ENCODE measurements around the gene PPP1R36.
"Not testable (repeated sequence)": the region's sequence is repeated elsewhere in the genome, so short reads cannot be mapped to it uniquely, and the experiment has no call there.

Gene PPP1R36

DNA sequence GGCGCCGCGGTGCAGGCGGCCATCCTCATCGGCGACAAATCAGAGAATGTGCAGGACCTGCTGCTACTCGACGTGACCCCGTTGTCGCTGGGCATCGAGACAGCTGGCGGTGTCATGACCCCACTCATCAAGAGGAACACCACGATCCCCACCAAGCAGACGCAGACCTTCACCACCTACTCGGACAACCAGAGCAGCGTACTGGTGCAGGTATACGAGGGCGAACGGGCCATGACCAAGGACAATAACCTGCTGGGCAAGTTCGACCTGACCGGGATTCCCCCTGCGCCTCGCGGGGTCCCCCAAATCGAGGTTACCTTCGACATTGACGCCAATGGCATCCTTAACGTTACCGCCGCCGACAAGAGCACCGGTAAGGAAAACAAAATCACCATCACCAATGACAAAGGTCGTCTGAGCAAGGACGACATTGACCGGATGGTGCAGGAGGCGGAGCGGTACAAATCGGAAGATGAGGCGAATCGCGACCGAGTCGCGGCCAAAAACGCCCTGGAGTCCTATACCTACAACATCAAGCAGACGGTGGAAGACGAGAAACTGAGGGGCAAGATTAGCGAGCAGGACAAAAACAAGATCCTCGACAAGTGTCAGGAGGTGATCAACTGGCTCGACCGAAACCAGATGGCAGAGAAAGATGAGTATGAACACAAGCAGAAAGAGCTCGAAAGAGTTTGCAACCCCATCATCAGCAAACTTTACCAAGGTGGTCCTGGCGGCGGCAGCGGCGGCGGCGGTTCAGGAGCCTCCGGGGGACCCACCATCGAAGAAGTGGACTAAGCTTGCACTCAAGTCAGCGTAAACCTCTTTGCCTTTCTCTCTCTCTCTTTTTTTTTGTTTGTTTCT lies 7.6 kb upstream of the PPP1R36 start:
- Histone ChIP-seq H3K4me1 (ENCODE audit: insufficient read depth, low read length) (peaks cover 6% of the 10 kb centered on the region), H3K36me3 (ENCODE audit: insufficient read depth, low read length) (no peaks in the 10 kb centered on the region), H3K9me3 (ENCODE audit: control insufficient read depth, insufficient read depth, low read length) (peaks cover 8% of the 10 kb centered on the region), H3K9ac (ENCODE audit: low read depth, low read length) (peak overlapping the region; percentile 43; the same call in 1 of the 2 replicates)

- Histone ChIP-seq H3K4me1 (ENCODE audit: insufficient read depth, low read length) (peaks cover 6% of the 10 kb centered on the region), H3K36me3 (ENCODE audit: insufficient read depth, low read length) (no peaks in the 10 kb centered on the region), H3K9me3 (ENCODE audit: control insufficient read depth, insufficient read depth, low read length) (peaks cover 8% of the 10 kb centered on the region), H3K9ac (ENCODE audit: low read depth, low read length) (peak overlapping the region; percentile 43; the same call in 1 of the 2 replicates)
Observed at GRCh38 chr14:64542836-64543201, 6.9 kb upstream of the PPP1R36 start.

DNA sequence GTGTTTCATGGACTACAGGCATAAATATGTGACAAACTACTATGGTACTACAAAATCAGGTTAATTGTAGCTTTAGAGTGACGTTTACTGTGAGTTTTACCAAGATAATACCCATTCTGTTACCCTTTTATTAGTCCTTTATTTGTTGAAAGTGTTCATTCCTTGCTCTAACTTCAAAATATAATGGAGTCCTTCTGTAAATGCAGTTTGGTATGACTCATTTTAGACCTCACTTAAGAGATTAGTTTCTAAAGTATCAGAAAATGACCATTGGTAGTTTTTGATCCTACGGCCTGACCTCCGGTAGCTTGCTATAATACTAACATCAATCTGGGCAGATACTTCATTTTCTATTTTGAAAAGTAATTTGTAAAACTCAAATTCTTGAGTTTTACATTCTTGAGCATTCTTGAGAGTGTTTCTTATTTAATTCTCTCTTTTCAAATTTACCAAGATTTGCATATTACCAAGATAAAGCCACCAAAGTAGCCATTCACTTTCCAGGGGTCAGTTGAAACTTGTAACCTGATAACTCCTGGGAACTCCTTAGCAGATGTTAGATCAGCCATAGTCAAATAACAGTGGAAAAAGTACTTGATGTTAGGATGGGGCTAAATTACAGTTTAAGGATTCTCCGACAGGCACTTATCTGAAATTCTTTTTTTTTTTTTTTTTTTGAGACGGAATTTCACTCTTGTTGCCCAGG lies 5.0 kb upstream of the PPP1R36 start:
- H3K4me1 ChIP-seq (ENCODE audit: insufficient read depth, low read length) = peaks cover 13% of the 10 kb centered on the region
- no peaks in the 10 kb centered on the region for H3K36me3 ChIP-seq (ENCODE audit: insufficient read depth, low read length)
- peak overlapping the region; percentile 16; the same call in 1 of the 2 replicates for H3K9ac ChIP-seq (ENCODE audit: low read depth, low read length)
- H3K9me3 ChIP-seq (ENCODE audit: control insufficient read depth, insufficient read depth, low read length) = peaks cover 8% of the 10 kb centered on the region

DNA sequence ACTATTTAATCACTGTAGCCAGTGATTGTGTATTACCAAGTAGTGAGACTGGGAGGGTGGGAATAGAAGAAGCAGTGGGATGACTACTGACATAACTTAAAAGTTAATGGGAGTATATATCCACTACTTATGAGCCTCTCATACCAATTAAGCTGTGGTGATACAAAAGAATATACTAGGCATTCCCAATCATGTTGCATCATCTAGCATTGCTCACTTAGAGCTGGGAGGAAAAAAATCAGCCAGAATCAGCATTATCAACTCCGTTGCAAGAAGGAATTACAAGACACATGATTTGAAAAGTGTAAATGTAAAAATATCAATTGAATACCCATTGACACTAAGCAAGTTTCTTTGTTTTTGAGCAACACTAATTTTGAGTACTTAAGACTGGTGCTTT lies 745 bp upstream of the PPP1R36 start:
- Histone ChIP-seq H3K4me1 (ENCODE audit: insufficient read depth, low read length) (peaks cover 13% of the 10 kb centered on the region), H3K36me3 (ENCODE audit: insufficient read depth, low read length) (no peaks in the 10 kb centered on the region), H3K9me3 (ENCODE audit: control insufficient read depth, insufficient read depth, low read length) (no peaks in the 10 kb centered on the region), H3K9ac (ENCODE audit: low read depth, low read length) (peak overlapping the region; percentile 86; the same call in 1 of the 2 replicates)

DNA sequence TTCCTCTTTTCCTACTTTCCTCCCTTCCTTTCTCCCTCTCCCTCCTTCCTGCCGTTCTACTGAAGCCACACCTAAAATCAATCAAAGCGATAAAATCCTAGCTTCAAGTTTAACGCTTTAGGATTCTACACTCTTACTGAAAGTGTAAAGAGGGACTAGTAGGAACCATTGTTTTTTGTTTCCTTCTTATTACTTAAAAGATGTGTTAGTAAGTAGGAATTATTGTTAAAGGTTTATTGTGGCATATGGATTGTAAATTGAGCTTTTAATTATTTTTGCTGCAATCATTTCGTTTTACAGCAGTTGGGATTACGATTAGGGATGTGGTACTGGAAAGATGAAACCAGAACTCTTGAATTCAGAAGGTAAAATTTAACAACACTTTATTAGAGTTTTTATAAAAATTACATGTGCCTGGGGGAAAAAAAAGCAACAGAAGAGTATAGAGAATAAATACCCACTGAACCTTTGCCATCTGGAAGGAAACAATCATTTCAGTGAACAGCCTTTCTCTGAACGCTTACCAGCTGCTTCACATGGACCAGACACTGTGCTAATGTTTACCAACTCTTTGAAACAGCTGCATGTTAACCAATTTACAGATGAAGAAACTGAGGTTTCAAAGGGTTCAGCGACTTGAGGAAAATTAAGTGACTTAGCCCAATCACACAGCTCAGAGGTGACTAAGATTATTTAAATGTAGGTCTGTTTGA lies 1.0 kb downstream of the PPP1R36 start:
- peak overlapping the region; percentile 86 for H3K9ac ChIP-seq (ENCODE audit: low read depth, low read length)

GRCh38 chr14:64554556-64554955 lies 4.8 kb downstream of the PPP1R36 start:
- Histone ChIP-seq H3K9ac (ENCODE audit: low read depth, low read length) (no peak overlapping the region), H3K4me1 (ENCODE audit: insufficient read depth, low read length) (no peaks in the 10 kb centered on the region), H3K36me3 (ENCODE audit: insufficient read depth, low read length) (no peaks in the 10 kb centered on the region), H3K9me3 (ENCODE audit: control insufficient read depth, insufficient read depth, low read length) (no peaks in the 10 kb centered on the region)

More for the DNA sequence above, 1.0 kb downstream of the PPP1R36 start:
- Histone ChIP-seq H3K4me1 (ENCODE audit: insufficient read depth, low read length) (peaks cover 8% of the 10 kb centered on the region), H3K9me3 (ENCODE audit: control insufficient read depth, insufficient read depth, low read length) (no peaks in the 10 kb centered on the region), H3K36me3 (ENCODE audit: insufficient read depth, low read length) (no peaks in the 10 kb centered on the region)

- peaks cover 4% of the 10 kb centered on the region; the same call in 1 of the 2 replicates for H3K4me1 ChIP-seq (ENCODE audit: insufficient read depth, low read length)
- H3K36me3 ChIP-seq (ENCODE audit: insufficient read depth, low read length) = no peaks in the 10 kb centered on the region
- H3K9ac ChIP-seq (ENCODE audit: low read depth, low read length) = no peak overlapping the region
- no peaks in the 10 kb centered on the region for H3K9me3 ChIP-seq (ENCODE audit: control insufficient read depth, insufficient read depth, low read length)
Observed at GRCh38 chr14:64556526-64556925, 6.8 kb downstream of the PPP1R36 start.

- H3K9me3 ChIP-seq (ENCODE audit: control insufficient read depth, insufficient read depth, low read length); H3K36me3 ChIP-seq (ENCODE audit: insufficient read depth, low read length); H3K4me1 ChIP-seq (ENCODE audit: insufficient read depth, low read length); H3K9ac ChIP-seq (ENCODE audit: low read depth, low read length): not testable (repeated sequence)
Observed at GRCh38 chr14:64558216-64558615, 8.5 kb downstream of the PPP1R36 start.

GRCh38 chr14:64561631-64562030 lies 11.9 kb downstream of the PPP1R36 start:
- H3K36me3 ChIP-seq (ENCODE audit: insufficient read depth, low read length) = no peaks in the 10 kb centered on the region
- H3K4me1 ChIP-seq (ENCODE audit: insufficient read depth, low read length) = peaks cover 4% of the 10 kb centered on the region; the same call in 1 of the 2 replicates
- H3K9me3 ChIP-seq (ENCODE audit: control insufficient read depth, insufficient read depth, low read length) = no peaks in the 10 kb centered on the region
- no peak overlapping the region for H3K9ac ChIP-seq (ENCODE audit: low read depth, low read length)

GRCh38 chr14:64562436-64562835 lies 12.7 kb downstream of the PPP1R36 start:
- Histone ChIP-seq H3K9me3 (ENCODE audit: control insufficient read depth, insufficient read depth, low read length) (no peaks in the 10 kb centered on the region), H3K36me3 (ENCODE audit: insufficient read depth, low read length) (no peaks in the 10 kb centered on the region), H3K9ac (ENCODE audit: low read depth, low read length) (no peak overlapping the region), H3K4me1 (ENCODE audit: insufficient read depth, low read length) (peaks cover 4% of the 10 kb centered on the region; the same call in 1 of the 2 replicates)

DNA sequence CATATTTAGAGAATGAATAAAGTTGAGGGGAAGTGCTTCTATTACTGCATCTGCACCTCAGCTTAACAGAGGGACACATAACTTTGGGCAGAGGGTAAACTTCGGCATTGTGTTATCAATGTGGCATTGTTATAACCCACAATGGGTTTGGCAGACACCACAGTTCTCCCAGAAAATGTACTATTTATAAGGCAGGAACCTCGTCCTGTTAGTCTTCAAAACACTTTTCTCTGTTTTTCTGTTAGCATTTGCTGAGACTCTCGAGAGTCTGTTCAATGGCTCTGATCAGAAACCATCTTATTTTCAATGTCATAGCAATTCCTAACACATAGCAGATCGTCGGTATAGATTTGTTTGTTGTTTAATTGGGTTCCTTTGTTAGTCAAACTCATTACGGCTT lies 13.9 kb downstream of the PPP1R36 start:
- no peaks in the 10 kb centered on the region for H3K36me3 ChIP-seq (ENCODE audit: insufficient read depth, low read length)
- H3K4me1 ChIP-seq (ENCODE audit: insufficient read depth, low read length) = peaks cover 4% of the 10 kb centered on the region; the same call in 1 of the 2 replicates
- H3K9ac ChIP-seq (ENCODE audit: low read depth, low read length) = no peak overlapping the region
- H3K9me3 ChIP-seq (ENCODE audit: control insufficient read depth, insufficient read depth, low read length) = no peaks in the 10 kb centered on the region

DNA sequence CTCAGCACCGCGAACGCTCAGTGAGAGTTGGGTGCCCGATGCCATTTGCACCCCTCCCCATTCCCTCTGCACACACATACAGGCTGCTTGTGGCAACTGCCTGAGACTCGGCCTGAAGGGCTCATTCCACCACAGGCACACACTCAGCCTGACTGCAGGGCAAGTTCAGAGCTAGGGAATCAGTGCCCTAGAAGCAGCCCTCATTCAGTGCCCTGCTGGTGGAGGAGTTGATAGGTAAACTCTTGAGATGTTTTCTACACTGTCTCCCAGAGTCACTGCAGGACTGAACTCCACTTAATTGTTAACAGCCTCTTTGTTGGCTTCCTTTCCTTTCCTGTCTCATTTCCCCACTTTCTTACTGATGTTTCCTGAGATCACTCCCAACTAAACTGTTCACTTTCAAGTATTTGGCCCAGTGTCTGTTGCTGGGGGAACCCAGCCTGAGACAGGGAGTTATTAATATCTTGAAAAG lies 16.9 kb downstream of the PPP1R36 start:
- Histone ChIP-seq H3K9me3 (ENCODE audit: control insufficient read depth, insufficient read depth, low read length) (no peaks in the 10 kb centered on the region), H3K9ac (ENCODE audit: low read depth, low read length) (no peak overlapping the region), H3K36me3 (ENCODE audit: insufficient read depth, low read length) (no peaks in the 10 kb centered on the region), H3K4me1 (ENCODE audit: insufficient read depth, low read length) (peaks cover 6% of the 10 kb centered on the region; the same call in 1 of the 2 replicates)

GRCh38 chr14:64569138-64569631 lies 19.4 kb downstream of the PPP1R36 start:
- Histone ChIP-seq H3K9me3 (ENCODE audit: control insufficient read depth, insufficient read depth, low read length) (no peaks in the 10 kb centered on the region), H3K4me1 (ENCODE audit: insufficient read depth, low read length) (peaks cover 15% of the 10 kb centered on the region), H3K36me3 (ENCODE audit: insufficient read depth, low read length) (no peaks in the 10 kb centered on the region), H3K9ac (ENCODE audit: low read depth, low read length) (no peak overlapping the region)

- not testable (repeated sequence) for H3K36me3 ChIP-seq (ENCODE audit: insufficient read depth, low read length); H3K9me3 ChIP-seq (ENCODE audit: control insufficient read depth, insufficient read depth, low read length); H3K9ac ChIP-seq (ENCODE audit: low read depth, low read length)
- peaks cover 15% of the 10 kb centered on the region for H3K4me1 ChIP-seq (ENCODE audit: insufficient read depth, low read length)
Observed at GRCh38 chr14:64569646-64570045, 19.9 kb downstream of the PPP1R36 start.

All from ES-I3 (cell line).